ENCODE measurements around the gene PTP4A2. TPM values are rescaled to one million over a fixed set of nuclear protein-coding genes. Genes with fewer than 3 reads are reported as not detected.
"Not testable (repeated sequence)": the region's sequence is repeated elsewhere in the genome, so short reads cannot be mapped to it uniquely, and the experiment has no call there.

PTP4A2 gene
- total RNA-seq, 1 donor from 2014 or later: 162 TPM

GRCh38 chr1:31927661-31927980 is 10.5 kb downstream of the PTP4A2 start:
- no peaks in the 10 kb centered on the region for H3K36me3 Mint-ChIP-seq (ENCODE audit: low read depth, unreplicated experiment)
- no peaks in the 10 kb centered on the region for H3K27me3 Mint-ChIP-seq (ENCODE audit: unreplicated experiment)
- no peak overlapping the region for H3K27ac Mint-ChIP-seq (ENCODE audit: unreplicated experiment)
- DNase-seq (ENCODE audit: low spot score): no peak
- peaks cover 44% of the 10 kb centered on the region for H3K4me1 Mint-ChIP-seq (ENCODE audit: unreplicated experiment)
- H3K9me3 Mint-ChIP-seq (ENCODE audit: unreplicated experiment): no peaks in the 10 kb centered on the region
- no peak overlapping the region for H3K4me3 Mint-ChIP-seq (ENCODE audit: unreplicated experiment)
- TF ChIP-seq CTCF (IDR thresholded peaks at IDR 0.05; ENCODE audit: unreplicated experiment): no peak

DNA sequence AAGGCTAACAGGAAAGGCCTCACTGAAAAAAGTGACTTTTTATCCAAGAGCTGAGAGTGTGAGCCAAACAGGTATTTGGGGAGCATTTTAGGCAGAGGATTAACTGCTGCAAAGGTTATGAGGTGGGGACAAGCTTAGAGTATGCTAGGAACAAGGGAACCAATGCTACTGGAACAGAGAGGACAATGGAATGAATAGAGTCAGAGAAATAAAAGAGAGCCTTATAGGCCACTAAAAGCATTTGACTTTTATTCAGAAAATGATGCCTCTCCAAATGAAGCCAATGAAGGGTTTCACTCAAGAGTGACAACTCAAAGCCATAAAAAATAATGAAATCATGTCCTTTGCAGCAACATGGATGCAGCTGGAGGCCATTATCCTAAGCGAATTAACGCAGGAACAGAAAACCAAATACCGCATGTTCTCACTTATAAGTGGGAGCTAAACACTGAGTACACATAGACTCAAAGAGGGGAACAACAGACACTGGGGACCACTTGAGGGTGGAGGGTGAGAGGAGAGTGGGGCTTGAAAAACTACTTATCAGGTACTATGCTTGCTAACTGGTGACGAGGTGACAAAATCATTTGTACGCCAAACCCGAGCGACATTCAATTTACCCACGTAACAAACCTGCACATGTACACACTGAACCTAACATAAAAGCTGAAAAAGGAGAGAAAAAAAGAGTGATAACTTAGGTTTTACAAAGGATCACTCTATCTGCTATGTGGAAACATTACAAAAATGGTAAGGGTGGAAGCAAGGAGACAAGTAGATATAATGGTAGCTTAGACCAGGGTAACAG is 11.1 kb downstream of the PTP4A2 start:
- H3K9me3 Mint-ChIP-seq (ENCODE audit: unreplicated experiment): no peaks in the 10 kb centered on the region
- no peak overlapping the region for H3K27ac Mint-ChIP-seq (ENCODE audit: unreplicated experiment)
- no peak overlapping the region for H3K4me3 Mint-ChIP-seq (ENCODE audit: unreplicated experiment)
- no peaks in the 10 kb centered on the region for H3K36me3 Mint-ChIP-seq (ENCODE audit: low read depth, unreplicated experiment)
- DNase-seq (ENCODE audit: low spot score): no peak
- no peaks in the 10 kb centered on the region for H3K27me3 Mint-ChIP-seq (ENCODE audit: unreplicated experiment)
- H3K4me1 Mint-ChIP-seq (ENCODE audit: unreplicated experiment): peaks cover 39% of the 10 kb centered on the region
- no peak for TF ChIP-seq CTCF (IDR thresholded peaks at IDR 0.05; ENCODE audit: unreplicated experiment)

- Mint-ChIP-seq H3K4me1 (ENCODE audit: unreplicated experiment) (peaks cover 32% of the 10 kb centered on the region), H3K4me3 (ENCODE audit: unreplicated experiment) (no peak overlapping the region), H3K27ac (ENCODE audit: unreplicated experiment) (no peak overlapping the region), H3K27me3 (ENCODE audit: unreplicated experiment) (no peaks in the 10 kb centered on the region), H3K9me3 (ENCODE audit: unreplicated experiment) (no peaks in the 10 kb centered on the region), H3K36me3 (ENCODE audit: low read depth, unreplicated experiment) (no peaks in the 10 kb centered on the region)
- DNase-seq (ENCODE audit: low spot score): no peak
- TF ChIP-seq CTCF (IDR thresholded peaks at IDR 0.05; ENCODE audit: unreplicated experiment): no peak
Measured at GRCh38 chr1:31926252-31926651, 11.9 kb downstream of the PTP4A2 start.

DNA sequence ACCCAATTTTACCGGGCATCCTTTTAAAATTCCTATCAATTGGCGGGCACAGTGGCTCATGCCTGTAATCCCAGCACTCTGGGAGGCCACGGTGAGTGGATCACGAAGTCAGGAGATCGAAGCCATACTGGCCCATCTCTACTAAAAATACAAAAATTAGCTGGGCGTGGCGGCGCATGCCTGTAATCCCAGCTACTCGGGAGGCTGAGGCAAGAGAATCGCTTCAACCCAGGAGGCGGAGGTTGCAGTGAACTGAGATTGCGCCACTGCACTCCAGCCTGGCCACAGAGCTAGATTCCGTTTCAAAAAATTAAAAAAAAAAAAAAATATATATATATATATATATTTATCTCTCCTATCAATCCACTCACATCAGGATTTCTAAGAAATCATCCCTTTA is 12.3 kb downstream of the PTP4A2 start:
- H3K9me3 Mint-ChIP-seq (ENCODE audit: unreplicated experiment); H3K36me3 Mint-ChIP-seq (ENCODE audit: low read depth, unreplicated experiment): not testable (repeated sequence)

DNA sequence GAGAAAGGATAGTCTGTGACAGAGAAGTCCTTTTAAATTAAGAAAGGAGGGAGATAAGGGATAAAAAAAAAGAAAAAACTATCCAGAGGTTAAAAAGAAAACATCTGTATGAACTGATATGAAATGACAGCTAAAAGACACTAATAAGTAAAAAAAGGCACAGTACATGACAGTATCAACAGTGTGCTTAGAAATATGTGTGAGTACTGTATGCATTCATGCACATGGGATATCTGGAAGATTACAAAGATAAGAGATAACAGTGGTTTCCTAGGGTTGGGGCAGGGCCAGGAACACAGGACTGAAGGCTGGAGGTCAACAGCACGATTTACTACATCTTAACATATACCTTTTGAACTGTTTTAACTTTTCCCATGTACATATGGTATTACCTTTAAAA is 13.3 kb downstream of the PTP4A2 start:
- no peak for DNase-seq (ENCODE audit: low spot score)
- peaks cover 23% of the 10 kb centered on the region for H3K4me1 Mint-ChIP-seq (ENCODE audit: unreplicated experiment)
- no peaks in the 10 kb centered on the region for H3K27me3 Mint-ChIP-seq (ENCODE audit: unreplicated experiment)
- H3K27ac Mint-ChIP-seq (ENCODE audit: unreplicated experiment): no peak overlapping the region
- H3K9me3 Mint-ChIP-seq (ENCODE audit: unreplicated experiment): no peaks in the 10 kb centered on the region
- H3K4me3 Mint-ChIP-seq (ENCODE audit: unreplicated experiment): no peak overlapping the region
- H3K36me3 Mint-ChIP-seq (ENCODE audit: low read depth, unreplicated experiment): no peaks in the 10 kb centered on the region
- no peak for TF ChIP-seq CTCF (IDR thresholded peaks at IDR 0.05; ENCODE audit: unreplicated experiment)

More for the DNA sequence above, 12.3 kb downstream of the PTP4A2 start:
- H3K27ac Mint-ChIP-seq (ENCODE audit: unreplicated experiment); H3K27me3 Mint-ChIP-seq (ENCODE audit: unreplicated experiment); DNase-seq (ENCODE audit: low spot score); H3K4me3 Mint-ChIP-seq (ENCODE audit: unreplicated experiment): not testable (repeated sequence)
- peaks cover 30% of the 10 kb centered on the region for H3K4me1 Mint-ChIP-seq (ENCODE audit: unreplicated experiment)
